Fibroblast of mammary gland (primary cell): ENCODE measurements around the gene ARSI.

ENCODE experiments used
- DNase-seq: peaks from one replicate; pipeline ENCODE4 v3.0.0-alpha.2; 2010; ENCODE audit warnings: low read depth
- H3K4me3 ChIP-seq: 2 replicates; pipeline ENCODE4 v1.5.1; 2011; ENCODE audit warnings: low read depth, mild to moderate bottlenecking, low read length, moderate library complexity; ENCODE audit not compliant: control insufficient read depth
- CTCF ChIP-seq: conservative IDR thresholded peaks from 2 replicates; pipeline ENCODE4 v1.5.1; 2011; ENCODE audit warnings: low read depth, low read length, inconsistent platforms; ENCODE audit not compliant: control insufficient read depth, insufficient read depth

ARSI gene

GRCh38 chr5:150291388-150292385, 11.0 kb downstream of the ARSI start:
- no peak for TF ChIP-seq CTCF
- DNase-seq = no peak
- H3K4me3 ChIP-seq = no peak overlapping the region

GRCh38 chr5:150289551-150290390, 12.9 kb downstream of the ARSI start, which contains the start of gene CAMK2A:
Gene CAMK2A (minus strand): TSS chr5:150289773. CDS start chr5:150289625, 148 bp downstream.
- DNase-seq = no peak
- no peak within 1 kb of the TSS for H3K4me3 ChIP-seq
- no peak for TF ChIP-seq CTCF

- H3K4me3 ChIP-seq = no peak overlapping the region
These were observed 13.9 kb downstream of the ARSI start for GRCh38 chr5:150288791-150289190.

GRCh38 chr5:150288361-150288760, 14.3 kb downstream of the ARSI start:
- no peak for TF ChIP-seq CTCF
- no peak overlapping the region for H3K4me3 ChIP-seq
- DNase-seq = no peak

More at GRCh38 chr5:150288791-150289190, 13.9 kb downstream of the ARSI start:
- TF ChIP-seq CTCF = no peak
- no peak for DNase-seq

GRCh38 chr5:150286820-150287219, 15.9 kb downstream of the ARSI start:
- H3K4me3 ChIP-seq = no peak overlapping the region
- no peak for TF ChIP-seq CTCF
- DNase-seq = no peak

GRCh38 chr5:150285114-150285513, 17.6 kb downstream of the ARSI start:
- peak; percentile 59 for DNase-seq
- H3K4me3 ChIP-seq = no peak overlapping the region
- no peak for TF ChIP-seq CTCF
